Mesothelial cell of epicardium (in vitro differentiated cells): Measurements from ENCODE around the gene SPON2. TPM values are rescaled to one million over a fixed set of nuclear protein-coding genes. Genes with fewer than 3 reads are reported as not detected.

Experiments used
- DNase-seq, 2 experiments: peaks; one replicate each; pipeline ENCODE4 v3.0.0; 2021; ENCODE audit warnings: low spot score in 2 of 2; ENCODE audit not compliant: unreplicated experiment in 2 of 2
- H3K27ac Mint-ChIP-seq: 2 replicates; pipeline ENCODE4 v1.8.0; 2021; ENCODE audit warnings: mixed read lengths
- H3K27me3 Mint-ChIP-seq: 2 replicates; pipeline ENCODE4 v1.8.0; 2021; ENCODE audit warnings: low read depth, mixed read lengths
- H3K36me3 Mint-ChIP-seq: 2 replicates; pipeline ENCODE4 v1.8.0; 2021; ENCODE audit warnings: mixed read lengths
- H3K4me1 Mint-ChIP-seq: 2 replicates; pipeline ENCODE4 v1.8.0; 2021; ENCODE audit warnings: mixed read lengths
- H3K4me3 Mint-ChIP-seq: 2 replicates; pipeline ENCODE4 v1.8.0; 2021; ENCODE audit warnings: mild to moderate bottlenecking, moderate library complexity, mixed read lengths
- H3K9me3 Mint-ChIP-seq: 2 replicates; pipeline ENCODE4 v1.8.0; 2021; ENCODE audit warnings: mixed read lengths
- total RNA-seq: library from RNA; stranded (reverse); gene quantifications from 3 replicates; pipeline ENCODE4 v1.2.1, GENCODE V29; 2021
- TF ChIP-seq, protein P1 (sequence below): fragments of 200-600 bp; sonication (generic); IDR thresholded peaks from one replicate; pipeline ENCODE4 v1.5.0; 2021; ENCODE audit warnings: antibody characterized with exemption; ENCODE audit not compliant: unreplicated experiment

The SPON2 gene
- total RNA-seq, 1 donor from 2014 or later, result 56.4 TPM

DNA sequence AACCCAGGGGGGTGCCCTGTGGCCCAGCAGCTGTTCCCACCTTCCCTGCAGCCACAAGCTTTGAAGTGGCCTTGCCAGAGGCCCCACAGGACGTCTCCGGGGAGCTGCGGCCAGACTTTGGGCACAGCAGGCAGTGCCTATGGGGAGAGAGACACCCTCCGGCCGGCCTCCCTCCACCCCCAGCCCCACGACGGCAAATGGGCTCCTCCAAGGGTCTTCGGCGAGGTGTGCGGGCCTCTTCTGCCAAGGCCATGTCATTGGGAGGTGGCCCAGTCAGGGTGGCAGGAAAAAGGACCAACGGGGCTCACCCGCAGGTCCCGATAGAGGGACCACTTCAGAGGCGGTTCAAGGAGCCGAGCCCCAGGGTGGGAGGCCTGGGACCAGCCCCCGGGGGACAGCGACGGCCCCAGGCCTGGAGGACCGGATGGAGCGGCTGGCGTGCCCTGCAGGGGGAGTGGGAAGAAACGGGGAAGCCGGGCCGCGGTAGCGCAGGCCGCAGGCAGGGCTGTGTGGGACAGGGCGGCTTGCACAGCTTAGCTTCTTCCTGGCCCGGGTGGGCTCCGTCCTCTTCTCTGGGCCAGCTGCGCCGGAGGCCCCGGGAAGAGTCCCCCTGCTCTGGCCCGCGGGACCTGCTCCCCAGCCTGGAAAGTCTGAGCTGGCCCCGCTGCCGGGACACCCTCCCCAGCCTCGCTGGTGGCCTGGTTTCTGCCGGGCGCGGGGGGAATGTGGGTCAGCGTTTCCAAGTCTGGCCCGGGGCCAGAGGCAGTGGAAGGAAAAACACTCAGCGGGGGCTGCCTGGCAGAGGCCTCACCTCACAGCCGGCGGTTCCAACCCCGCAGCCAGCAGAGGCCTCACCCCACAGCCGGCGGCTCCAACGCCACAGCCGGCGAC, 21.9 kb upstream of the SPON2 start:
- TF ChIP-seq, protein P1, sequence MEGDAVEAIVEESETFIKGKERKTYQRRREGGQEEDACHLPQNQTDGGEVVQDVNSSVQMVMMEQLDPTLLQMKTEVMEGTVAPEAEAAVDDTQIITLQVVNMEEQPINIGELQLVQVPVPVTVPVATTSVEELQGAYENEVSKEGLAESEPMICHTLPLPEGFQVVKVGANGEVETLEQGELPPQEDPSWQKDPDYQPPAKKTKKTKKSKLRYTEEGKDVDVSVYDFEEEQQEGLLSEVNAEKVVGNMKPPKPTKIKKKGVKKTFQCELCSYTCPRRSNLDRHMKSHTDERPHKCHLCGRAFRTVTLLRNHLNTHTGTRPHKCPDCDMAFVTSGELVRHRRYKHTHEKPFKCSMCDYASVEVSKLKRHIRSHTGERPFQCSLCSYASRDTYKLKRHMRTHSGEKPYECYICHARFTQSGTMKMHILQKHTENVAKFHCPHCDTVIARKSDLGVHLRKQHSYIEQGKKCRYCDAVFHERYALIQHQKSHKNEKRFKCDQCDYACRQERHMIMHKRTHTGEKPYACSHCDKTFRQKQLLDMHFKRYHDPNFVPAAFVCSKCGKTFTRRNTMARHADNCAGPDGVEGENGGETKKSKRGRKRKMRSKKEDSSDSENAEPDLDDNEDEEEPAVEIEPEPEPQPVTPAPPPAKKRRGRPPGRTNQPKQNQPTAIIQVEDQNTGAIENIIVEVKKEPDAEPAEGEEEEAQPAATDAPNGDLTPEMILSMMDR, result no peak
- H3K36me3 Mint-ChIP-seq, result no peaks in the 10 kb centered on the region
- peaks cover 6% of the 10 kb centered on the region for H3K27me3 Mint-ChIP-seq
- no peak overlapping the region for H3K4me3 Mint-ChIP-seq
- H3K9me3 Mint-ChIP-seq, result peaks cover 5% of the 10 kb centered on the region
- H3K27ac Mint-ChIP-seq, result no peak overlapping the region
- peak in 1 of 2 experiments; percentile 34 for DNase-seq
- H3K4me1 Mint-ChIP-seq, result no peaks in the 10 kb centered on the region

DNA sequence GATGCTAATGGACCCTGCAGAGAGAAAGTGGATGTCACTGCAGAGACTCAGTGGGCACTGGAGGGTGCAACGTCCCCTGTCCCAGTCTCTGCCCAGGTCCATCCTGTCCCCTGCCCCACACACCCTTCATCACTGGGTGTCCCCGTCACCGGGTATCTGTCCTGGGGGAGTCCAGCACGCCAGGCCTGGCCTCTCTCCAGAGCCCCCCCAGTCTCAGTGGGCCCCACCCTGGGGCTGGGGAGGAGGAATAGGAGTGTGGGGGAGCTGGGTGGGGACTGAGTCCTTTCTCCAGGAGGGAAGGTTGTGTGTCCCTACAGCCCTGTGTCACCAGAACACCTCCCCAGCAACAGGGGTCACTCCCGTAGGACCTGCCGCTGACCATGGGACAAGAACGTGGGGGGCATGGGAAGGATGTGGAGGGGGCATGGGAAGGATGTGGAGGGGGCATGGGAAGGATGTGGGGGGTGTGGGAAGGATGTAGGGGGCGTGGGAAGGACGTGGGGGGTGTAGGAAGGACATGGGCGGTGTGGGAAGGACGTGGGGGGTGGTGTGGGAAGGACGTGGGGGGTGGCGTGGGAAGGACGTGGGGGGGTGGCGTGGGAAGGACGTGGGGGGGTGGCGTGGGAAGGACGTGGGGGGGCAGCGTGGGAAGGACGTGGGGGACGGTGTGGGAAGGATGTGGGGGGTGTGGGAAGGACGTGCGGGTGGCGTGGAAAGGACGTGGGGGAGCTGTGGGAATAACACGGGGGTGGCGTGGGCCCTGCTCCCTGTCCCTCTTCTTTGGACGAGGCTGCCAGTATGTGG, 21.0 kb upstream of the SPON2 start:
- Mint-ChIP-seq H3K9me3 (peaks cover 9% of the 10 kb centered on the region), H3K36me3 (no peaks in the 10 kb centered on the region), H3K27me3 (peaks cover 10% of the 10 kb centered on the region), H3K4me1 (no peaks in the 10 kb centered on the region), H3K27ac (no peak overlapping the region), H3K4me3 (no peak overlapping the region)
- TF ChIP-seq, protein P1, result no peak
- no peak for DNase-seq

DNA sequence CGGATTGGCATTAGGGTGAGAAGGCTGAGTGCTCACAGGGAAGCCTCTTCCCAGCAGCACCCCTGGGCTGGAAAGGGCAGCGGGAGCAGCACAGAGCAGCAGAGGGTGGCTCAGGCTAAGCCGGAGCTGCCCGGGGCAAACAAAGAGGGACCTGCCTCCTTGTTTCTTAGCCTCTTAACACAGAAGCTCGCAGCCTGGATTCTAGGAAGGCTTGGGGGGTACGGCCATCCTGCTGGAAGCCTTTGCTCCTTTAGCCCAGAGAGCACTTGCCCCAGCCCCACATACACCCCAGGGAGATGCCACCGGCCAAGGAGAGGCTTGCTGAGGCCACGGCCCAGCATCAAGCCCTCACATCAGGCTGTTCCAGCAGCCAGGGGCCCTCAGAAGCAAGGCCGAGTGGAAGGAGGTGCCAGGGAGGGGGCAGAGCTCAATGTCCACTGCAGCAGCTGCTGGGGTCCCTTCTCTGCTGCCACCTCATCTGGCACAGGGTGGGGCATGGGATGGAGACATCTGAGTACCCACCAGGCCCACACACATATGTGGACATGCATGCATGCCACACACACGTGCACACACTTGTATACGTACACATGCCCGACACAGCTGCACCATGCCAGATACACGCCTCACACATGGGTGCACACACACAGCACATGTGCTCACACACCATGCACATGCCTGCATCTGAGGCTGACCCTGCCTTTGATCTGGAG, 20.3 kb upstream of the SPON2 start:
- no peak overlapping the region for H3K4me3 Mint-ChIP-seq
- TF ChIP-seq, protein P1, result no peak
- peak in 1 of 2 experiments; percentile 32 for DNase-seq
- H3K27ac Mint-ChIP-seq, result peak overlapping the region; percentile 21
- H3K27me3 Mint-ChIP-seq, result peaks cover 13% of the 10 kb centered on the region
- no peaks in the 10 kb centered on the region for H3K36me3 Mint-ChIP-seq
- H3K4me1 Mint-ChIP-seq, result no peaks in the 10 kb centered on the region
- H3K9me3 Mint-ChIP-seq, result peaks cover 9% of the 10 kb centered on the region

DNA sequence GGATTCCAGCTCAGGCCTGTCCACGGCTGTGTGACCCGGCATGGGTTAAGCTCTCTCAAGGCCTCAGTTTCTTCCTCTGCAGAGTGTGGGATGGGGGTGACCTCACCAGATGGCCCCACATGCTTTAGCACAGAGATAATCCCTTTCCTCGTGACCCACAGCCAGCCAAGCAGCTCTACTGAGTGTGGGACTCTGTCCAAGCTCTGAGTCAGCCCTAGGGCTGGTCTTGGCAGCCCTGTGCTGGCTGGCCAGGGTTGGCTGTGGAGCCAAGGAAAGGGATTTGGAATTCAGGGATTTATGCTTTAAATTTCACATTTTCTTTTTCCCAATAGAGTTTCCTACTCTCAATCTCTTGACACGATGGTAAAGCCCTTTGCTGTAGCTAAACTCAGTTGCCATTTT, 19.7 kb upstream of the SPON2 start:
- peaks cover 9% of the 10 kb centered on the region for H3K9me3 Mint-ChIP-seq
- TF ChIP-seq, protein P1, result no peak
- DNase-seq, result peak in 1 of 2 experiments; percentile 43
- no peaks in the 10 kb centered on the region for H3K4me1 Mint-ChIP-seq
- no peaks in the 10 kb centered on the region for H3K36me3 Mint-ChIP-seq
- peaks cover 13% of the 10 kb centered on the region for H3K27me3 Mint-ChIP-seq
- H3K4me3 Mint-ChIP-seq, result no peak overlapping the region
- peak overlapping the region; percentile 21 for H3K27ac Mint-ChIP-seq

DNA sequence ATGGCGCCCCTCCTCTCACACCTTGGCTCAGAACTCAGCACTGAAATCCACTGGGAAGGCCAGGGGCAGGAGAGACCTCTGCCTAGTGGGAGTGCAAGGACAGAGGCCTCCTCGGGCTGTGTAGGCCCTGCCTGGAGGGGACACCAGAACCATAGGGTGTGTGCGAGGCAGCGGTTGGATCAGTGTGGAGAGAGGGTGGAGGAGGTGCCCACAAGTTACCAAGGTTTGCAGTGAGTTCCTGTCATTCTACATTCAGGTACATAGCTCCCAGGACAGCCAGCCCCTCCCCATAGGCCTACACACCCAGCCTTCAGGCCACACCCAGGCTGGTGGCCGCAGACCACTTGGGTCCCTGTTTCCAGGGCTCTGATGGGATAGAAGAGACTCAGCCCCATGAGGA, 19.2 kb upstream of the SPON2 start:
- peaks cover 9% of the 10 kb centered on the region for H3K9me3 Mint-ChIP-seq
- H3K4me1 Mint-ChIP-seq, result no peaks in the 10 kb centered on the region
- no peak overlapping the region for H3K27ac Mint-ChIP-seq
- DNase-seq, result peak in 1 of 2 experiments; percentile 34
- TF ChIP-seq, protein P1, result no peak
- H3K4me3 Mint-ChIP-seq, result no peak overlapping the region
- peaks cover 18% of the 10 kb centered on the region for H3K27me3 Mint-ChIP-seq
- H3K36me3 Mint-ChIP-seq, result no peaks in the 10 kb centered on the region
